Mucosa of rectum (tissue), 2 donors: Measurements from ENCODE around the gene MARK1.

Source experiments
- H3K27ac ChIP-seq, 2 donors: one replicate each; pipeline ENCODE4 v1.7.0; 2013; ENCODE audit warnings: inconsistent platforms in 2 of 2, low read depth in 2 of 2, low read length in 2 of 2
- H3K27me3 ChIP-seq, 2 donors: one replicate each; pipeline ENCODE4 v1.7.0; 2013; ENCODE audit warnings: low read length in 2 of 2; ENCODE audit not compliant: control insufficient read depth in 2 of 2, insufficient read depth in 2 of 2
- H3K36me3 ChIP-seq, 2 donors: one replicate each; pipeline ENCODE4 v1.7.0; 2013; ENCODE audit warnings: low read length in 2 of 2; ENCODE audit not compliant: control insufficient read depth in 2 of 2, insufficient read depth in 2 of 2
- H3K4me1 ChIP-seq, 2 donors: one replicate each; pipeline ENCODE4 v1.7.0; 2013; ENCODE audit warnings: low read length in 2 of 2, mild to moderate bottlenecking in 1 of 2; ENCODE audit not compliant: control insufficient read depth in 2 of 2, insufficient read depth in 2 of 2
- H3K4me3 ChIP-seq, 2 donors: one replicate each; pipeline ENCODE4 v1.7.0; 2013; ENCODE audit warnings: low read length in 2 of 2
- H3K9ac ChIP-seq, 2 donors: one replicate each; pipeline ENCODE4 v1.7.0; 2013; ENCODE audit warnings: low read length in 2 of 2, low read depth in 1 of 2, mild to moderate bottlenecking in 1 of 2
- H3K9me3 ChIP-seq, 2 donors: one replicate each; pipeline ENCODE4 v1.7.0; 2013; ENCODE audit warnings: low read length in 2 of 2; ENCODE audit not compliant: control insufficient read depth in 2 of 2
- donor health status: healthy.
- donor health status: Normal muscosa, but diverticular disease.

The MARK1 gene

DNA sequence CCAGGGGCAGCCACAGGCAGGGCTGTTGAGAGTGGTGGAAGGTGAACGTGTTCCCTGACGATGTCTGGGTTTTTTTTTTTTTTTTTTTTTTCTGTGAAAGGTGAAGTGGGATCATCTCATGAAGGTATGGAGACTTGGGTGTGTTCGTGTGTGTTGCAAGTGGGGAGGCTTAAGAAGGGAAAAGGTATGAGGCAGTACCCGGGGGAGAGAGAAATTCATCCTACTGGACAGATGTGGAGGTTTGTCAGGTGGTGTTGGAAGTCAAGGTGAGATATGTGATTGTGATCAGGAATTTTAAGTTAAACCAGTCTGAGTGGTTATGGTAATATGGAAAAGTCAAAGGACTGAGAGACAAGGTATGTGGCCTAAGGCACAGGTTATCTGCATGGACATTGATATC is 167.5 kb downstream of the MARK1 start:
- H3K36me3 ChIP-seq: peaks cover 7 to 14% of the 10 kb centered on the region in 2 donors
- H3K4me3 ChIP-seq: no peak overlapping the region
- no peaks in the 10 kb centered on the region for H3K27me3 ChIP-seq
- no peaks in the 10 kb centered on the region for H3K9me3 ChIP-seq
- H3K4me1 ChIP-seq: peaks cover 7 to 8% of the 10 kb centered on the region in 2 donors
- no peak overlapping the region for H3K27ac ChIP-seq
- H3K9ac ChIP-seq: no peak overlapping the region

DNA sequence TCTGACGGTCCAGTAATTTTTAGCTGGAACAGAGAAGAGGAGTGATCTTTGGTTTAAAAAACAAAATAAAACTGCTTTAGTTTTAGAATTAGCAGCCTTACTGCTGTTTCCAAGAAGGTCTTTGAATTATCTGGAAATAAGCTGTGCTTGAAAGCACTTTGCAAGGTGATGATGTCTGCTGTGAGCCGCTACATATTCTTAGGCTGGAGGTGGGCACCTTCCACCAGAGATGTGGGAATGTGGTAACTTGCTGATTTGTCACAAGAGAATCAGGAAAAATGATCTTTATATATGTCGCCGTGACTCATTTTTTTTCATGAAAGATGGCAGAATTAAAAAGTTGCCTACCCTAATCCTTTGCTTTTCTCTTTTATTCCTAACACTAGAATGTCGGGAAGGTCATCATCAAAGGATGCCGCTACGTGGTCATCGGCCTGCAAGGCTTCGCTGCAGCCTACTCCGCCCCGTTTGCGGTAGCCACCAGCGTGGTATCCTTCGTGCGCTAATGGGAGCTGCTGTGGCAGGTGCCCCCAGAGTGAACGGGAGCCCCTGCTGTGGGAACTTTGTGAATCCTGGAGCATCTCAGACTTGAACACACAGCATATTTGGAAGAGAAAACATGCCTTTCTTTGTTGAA is 168.4 kb downstream of the MARK1 start:
- Histone ChIP-seq H3K27ac (no peak overlapping the region), H3K27me3 (no peaks in the 10 kb centered on the region), H3K36me3 (peaks cover 7 to 14% of the 10 kb centered on the region in 2 donors), H3K9me3 (no peaks in the 10 kb centered on the region), H3K4me3 (no peak overlapping the region), H3K9ac (no peak overlapping the region), H3K4me1 (peaks cover 5 to 6% of the 10 kb centered on the region in 2 donors)

DNA sequence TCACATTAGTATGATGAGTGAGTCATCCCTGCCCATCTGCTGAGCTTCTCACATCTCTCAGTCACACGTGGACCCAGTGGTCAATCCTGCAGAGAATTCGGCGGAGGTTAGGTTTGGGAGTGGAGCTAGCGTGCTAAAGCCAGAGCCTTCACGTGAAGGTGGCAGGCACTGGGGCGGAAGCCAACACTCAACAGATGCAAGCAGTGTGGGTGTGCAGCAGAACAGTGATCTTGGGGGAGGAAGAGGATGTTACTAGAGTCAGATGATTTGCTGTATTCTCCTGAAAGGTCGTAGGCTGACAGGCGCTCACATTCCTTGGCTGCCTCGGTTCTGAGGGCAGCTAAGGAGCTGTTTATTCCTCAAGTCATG is 168.9 kb downstream of the MARK1 start:
- Histone ChIP-seq H3K9ac (no peak overlapping the region), H3K4me1 (peaks cover under 1 to 2% of the 10 kb centered on the region in 2 donors), H3K9me3 (no peaks in the 10 kb centered on the region), H3K27ac (no peak overlapping the region), H3K4me3 (no peak overlapping the region), H3K36me3 (peaks cover 7 to 14% of the 10 kb centered on the region in 2 donors), H3K27me3 (no peaks in the 10 kb centered on the region)

DNA sequence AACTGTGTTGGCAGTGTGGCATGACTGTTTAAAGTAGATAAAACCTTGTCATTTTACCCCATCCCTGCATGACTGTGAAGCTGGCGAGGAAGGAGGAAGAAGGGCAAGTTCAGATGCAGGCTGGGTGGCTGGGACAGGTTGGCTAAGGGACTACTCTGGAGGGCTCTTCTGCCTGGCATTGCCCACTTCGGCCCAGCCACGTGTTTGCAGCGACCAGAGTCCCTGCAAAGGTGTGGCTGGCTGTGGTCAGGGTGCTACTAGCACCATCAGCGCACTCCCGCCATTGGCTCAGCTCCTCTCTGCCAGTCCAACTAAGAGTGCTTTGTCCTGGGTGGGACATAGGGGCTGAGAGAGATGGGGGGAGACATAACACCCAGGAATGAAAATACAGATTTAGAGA is 169.4 kb downstream of the MARK1 start:
- Histone ChIP-seq H3K9ac (no peak overlapping the region), H3K27me3 (no peaks in the 10 kb centered on the region), H3K27ac (no peak overlapping the region), H3K36me3 (peaks cover 7 to 14% of the 10 kb centered on the region in 2 donors), H3K9me3 (no peaks in the 10 kb centered on the region), H3K4me3 (no peak overlapping the region), H3K4me1 (no peaks in the 10 kb centered on the region)

DNA sequence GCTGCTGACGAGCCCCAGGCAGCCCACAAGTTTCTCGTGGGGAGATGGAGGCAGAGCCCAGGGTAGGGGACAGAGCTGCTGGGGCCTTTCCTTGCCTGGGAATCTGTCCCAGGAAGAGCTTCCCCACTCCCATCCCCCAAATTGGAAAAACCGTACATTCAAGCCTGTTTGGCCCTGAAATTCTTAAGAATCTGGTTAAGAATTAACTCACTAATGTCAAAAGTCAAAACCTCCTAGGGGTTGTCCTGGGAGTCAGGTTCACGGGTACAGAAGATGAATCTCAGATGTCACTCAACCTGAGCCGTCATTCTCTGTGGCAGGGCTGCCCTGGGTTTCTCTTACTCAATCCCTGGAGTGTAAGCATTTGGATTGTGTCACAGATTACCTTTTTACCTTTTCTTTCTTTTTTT is 170.7 kb downstream of the MARK1 start:
- Histone ChIP-seq H3K27ac (no peak overlapping the region), H3K27me3 (no peaks in the 10 kb centered on the region), H3K4me3 (no peak overlapping the region), H3K4me1 (no peaks in the 10 kb centered on the region), H3K9ac (no peak overlapping the region), H3K36me3 (peaks cover 7 to 14% of the 10 kb centered on the region in 2 donors), H3K9me3 (no peaks in the 10 kb centered on the region)

DNA sequence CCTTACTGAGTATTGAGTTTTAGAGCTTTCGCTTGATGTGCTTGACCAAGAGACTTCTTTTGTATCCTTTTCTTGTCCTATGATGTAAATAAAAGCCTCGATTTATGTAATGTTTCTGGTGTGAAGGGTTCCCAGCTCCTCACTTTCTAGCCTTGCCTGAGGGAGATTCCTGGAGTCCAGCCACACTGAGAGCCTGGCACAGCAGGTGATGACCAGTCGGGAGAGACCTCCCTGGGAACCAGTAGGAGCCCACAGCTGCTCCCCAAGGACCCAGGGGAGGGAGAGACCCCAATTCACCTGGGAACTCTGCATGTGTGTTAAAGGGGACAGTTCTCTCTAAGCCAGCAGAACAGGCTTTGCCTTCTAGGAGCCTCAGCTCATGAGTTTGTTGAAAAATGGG is 171.1 kb downstream of the MARK1 start:
- H3K27me3 ChIP-seq: no peaks in the 10 kb centered on the region
- H3K4me1 ChIP-seq: no peaks in the 10 kb centered on the region
- no peak overlapping the region for H3K9ac ChIP-seq
- H3K27ac ChIP-seq: no peak overlapping the region
- H3K4me3 ChIP-seq: no peak overlapping the region
- H3K36me3 ChIP-seq: peaks cover 7 to 14% of the 10 kb centered on the region in 2 donors
- no peaks in the 10 kb centered on the region for H3K9me3 ChIP-seq

DNA sequence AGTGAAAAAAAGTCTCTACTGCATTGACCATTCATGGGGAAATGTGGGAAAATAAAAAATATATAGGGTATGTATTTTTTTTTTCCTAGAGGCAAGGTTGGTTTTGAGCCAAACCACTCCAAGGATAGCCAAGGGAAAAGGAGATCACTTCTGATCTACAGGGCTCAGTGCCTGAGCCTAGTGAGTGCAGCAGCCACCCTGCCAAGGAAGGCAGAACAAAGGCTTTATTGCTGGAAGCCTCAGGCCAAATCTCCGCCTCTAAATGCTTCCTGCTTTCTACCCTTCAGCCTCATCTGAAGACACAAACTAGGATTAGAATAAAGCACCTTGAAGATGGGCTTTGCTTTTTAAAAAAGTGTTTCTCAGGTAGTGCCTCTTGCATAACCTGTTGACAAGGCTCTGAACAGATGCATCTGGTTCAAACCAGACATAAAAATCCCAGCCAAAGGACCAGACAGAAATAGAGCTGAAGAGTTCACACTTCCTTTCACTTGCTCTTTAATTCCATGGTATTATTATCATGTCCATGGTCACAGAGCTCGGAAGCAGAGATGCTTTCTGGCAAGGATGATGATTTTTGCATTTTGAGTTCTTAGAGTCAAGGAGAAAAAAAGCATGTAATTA is 172.7 kb downstream of the MARK1 start:
- peaks cover 7 to 14% of the 10 kb centered on the region in 2 donors for H3K36me3 ChIP-seq
- no peak overlapping the region for H3K9ac ChIP-seq
- H3K27me3 ChIP-seq: no peaks in the 10 kb centered on the region
- H3K27ac ChIP-seq: no peak overlapping the region
- H3K4me1 ChIP-seq: no peaks in the 10 kb centered on the region
- H3K9me3 ChIP-seq: no peaks in the 10 kb centered on the region
- no peak overlapping the region for H3K4me3 ChIP-seq

DNA sequence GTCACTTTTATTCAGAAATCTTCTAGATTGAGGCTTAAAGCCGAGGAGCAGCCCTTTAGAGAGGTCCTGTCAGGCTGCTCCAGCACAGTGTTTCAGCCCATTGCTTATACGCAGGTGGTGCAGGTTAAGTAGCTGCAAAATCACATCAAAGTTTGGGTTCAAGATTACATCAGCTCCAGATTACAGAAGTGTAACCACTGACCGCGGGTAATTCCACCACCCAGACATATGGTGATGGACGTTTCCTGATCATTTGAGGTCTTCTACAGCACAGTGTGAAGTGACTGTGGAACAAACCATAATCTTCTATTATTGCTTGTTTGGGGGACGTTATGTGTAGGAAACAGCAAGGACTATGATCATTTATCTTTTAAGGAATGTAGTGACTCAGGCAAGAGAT is 174.0 kb downstream of the MARK1 start:
- Histone ChIP-seq H3K36me3 (peaks cover 7 to 11% of the 10 kb centered on the region in 2 donors), H3K9ac (no peak overlapping the region), H3K27ac (no peak overlapping the region), H3K4me3 (no peak overlapping the region), H3K27me3 (no peaks in the 10 kb centered on the region), H3K4me1 (no peaks in the 10 kb centered on the region), H3K9me3 (no peaks in the 10 kb centered on the region)

DNA sequence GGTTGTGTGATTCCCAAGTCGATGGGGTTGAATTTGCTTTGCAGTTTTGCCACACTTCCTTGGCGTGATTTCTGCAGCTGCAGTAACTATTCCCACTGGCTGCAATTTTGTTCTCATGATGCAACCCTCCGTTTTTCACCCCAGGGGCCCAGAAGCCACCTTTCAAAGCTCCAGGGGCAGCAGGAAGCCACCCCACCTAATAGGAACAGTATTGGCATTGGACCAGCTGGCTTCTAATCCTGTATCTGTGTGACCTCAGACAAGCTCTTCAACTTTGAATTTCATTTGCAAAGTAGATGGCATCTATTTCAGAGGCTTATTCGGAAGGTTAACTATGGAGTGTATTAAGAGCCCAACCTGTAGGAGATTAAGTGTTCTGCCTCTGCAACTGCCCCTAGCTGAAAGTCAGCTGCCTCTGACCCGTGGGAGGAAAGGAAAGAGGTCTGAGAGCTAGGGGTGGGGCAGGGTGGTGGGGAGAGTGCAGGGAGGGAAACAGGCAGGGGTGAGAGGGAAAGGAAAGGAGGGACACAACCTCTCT is 174.9 kb downstream of the MARK1 start:
- Histone ChIP-seq H3K9ac (no peak overlapping the region), H3K27ac (no peak overlapping the region), H3K4me3 (no peak overlapping the region), H3K4me1 (no peaks in the 10 kb centered on the region), H3K36me3 (peaks cover 4 to 6% of the 10 kb centered on the region in 2 donors), H3K9me3 (no peaks in the 10 kb centered on the region), H3K27me3 (no peaks in the 10 kb centered on the region)

DNA sequence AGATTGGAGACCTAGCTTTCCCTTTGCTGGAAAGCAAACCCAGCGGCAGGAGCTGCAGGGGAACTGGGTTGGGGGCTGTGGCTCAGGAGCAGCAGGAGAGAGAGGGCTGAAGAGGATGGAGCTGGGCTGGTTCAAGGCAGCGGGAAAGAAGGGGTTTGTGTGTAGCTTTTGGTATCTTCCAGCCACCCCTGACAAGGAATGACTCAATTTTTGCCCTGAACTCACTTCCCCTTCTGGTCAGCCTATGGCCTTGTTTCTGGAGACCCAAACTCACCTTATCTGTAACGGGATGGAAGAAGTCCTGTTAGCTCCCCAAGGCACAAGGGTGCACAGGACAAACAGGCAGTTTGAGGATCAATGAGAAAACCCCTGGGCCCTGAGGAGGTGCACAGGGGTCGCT is 175.4 kb downstream of the MARK1 start:
- Histone ChIP-seq H3K27ac (no peak overlapping the region), H3K4me1 (no peaks in the 10 kb centered on the region), H3K36me3 (peaks cover 0 to 2% of the 10 kb centered on the region in 2 donors), H3K27me3 (no peaks in the 10 kb centered on the region), H3K9me3 (no peaks in the 10 kb centered on the region), H3K9ac (no peak overlapping the region), H3K4me3 (no peak overlapping the region)
